GM12878 (cell line): ENCODE measurements around the gene TTLL11. TPM values are rescaled to one million over a fixed set of nuclear protein-coding genes. Genes with fewer than 3 reads are reported as not detected.

Experiments
- ATAC-seq: fragments of 200-7000 bp; cut with Tn5 transposase; 3 replicates; pipeline ENCODE4 v1.9.1; 2020; ENCODE audit warnings: mild to moderate bottlenecking, moderate library complexity
- BruUV-seq: library from RNA; stranded (reverse); fragments of 400-500 nt; replicated peaks from 2 replicates; lab custom pipeline; 2021; lab: Mats Ljungman, UMichigan
- CTCF ChIA-PET: fragments of 300-600 bp; sonication (Branson Sonifier 250); formaldehyde crosslinking; extraction: SDS; loops from one replicate; lab custom pipeline; 2021; ENCODE audit warnings: inconsistent platforms; lab: Yijun Ruan, JAX
- POLR2A ChIA-PET: fragments of 350-600 bp; formaldehyde crosslinking; extraction: SDS; loops from one replicate; lab custom pipeline; 2021; ENCODE audit warnings: inconsistent platforms; lab: Charles Lee
- RAD21 ChIA-PET: fragments of 300-600 bp; sonication (Branson Sonifier 250); formaldehyde crosslinking; loops from one replicate; lab custom pipeline; 2023; ENCODE audit warnings: antibody characterized with exemption; ENCODE audit not compliant: unreplicated experiment; lab: Charles Lee
- SMC1A ChIA-PET: fragments of 300-600 bp; sonication (Branson Sonifier 250); formaldehyde crosslinking; loops from one replicate; lab custom pipeline; 2023; ENCODE audit not compliant: unreplicated experiment, uncharacterized antibody; lab: Charles Lee
- DNase-seq: peaks from one replicate; pipeline ENCODE4 v3.0.0-alpha.2; 2011; ENCODE audit warnings: low read depth, low spot score
- FAIRE-seq: peaks from 3 replicates; lab custom pipeline; 2011; peaks lifted over from hg19 to GRCh38; lab: Jason Lieb, UNC
- H2AFZ ChIP-seq: 2 replicates; pipeline ENCODE4 v1.6.0; 2011; ENCODE audit warnings: low read depth, low read length, control low read depth; ENCODE audit not compliant: control insufficient read depth
- H3K27ac ChIP-seq: 2 replicates; pipeline ENCODE4 v1.5.1; 2011; ENCODE audit warnings: control low read depth; ENCODE audit not compliant: control insufficient read depth, insufficient read depth
- H3K27me3 ChIP-seq, 2 experiments: replicated peaks in 1 of 2; 2 replicates each; pipeline versions ENCODE4 v1.6.0 to v1.6.1; 2011; ENCODE audit warnings: low read length in 1 of 2; ENCODE audit not compliant: control insufficient read depth in 2 of 2, insufficient read depth in 2 of 2
- H3K36me3 ChIP-seq, 2 experiments: 2 replicates each; pipeline ENCODE4 v1.5.1; 2011; ENCODE audit warnings: low read length in 1 of 2; ENCODE audit not compliant: control insufficient read depth in 2 of 2, insufficient read depth in 2 of 2
- H3K4me1 ChIP-seq: 2 replicates; pipeline ENCODE4 v1.6.1; 2011; ENCODE audit warnings: mild to moderate bottlenecking, low read length, moderate library complexity, mixed read lengths; ENCODE audit not compliant: control insufficient read depth, insufficient read depth
- H3K4me2 ChIP-seq: 2 replicates; pipeline ENCODE4 v1.6.0; 2011; ENCODE audit warnings: control low read depth; ENCODE audit not compliant: control insufficient read depth, insufficient read depth
- H3K4me3 ChIP-seq: fragments of 200-600 bp; sonication (generic); 2 replicates; pipeline ENCODE4 v1.5.1; 2016
- H3K79me2 ChIP-seq: 2 replicates; pipeline ENCODE4 v1.6.0; 2011; ENCODE audit warnings: low read length; ENCODE audit not compliant: control insufficient read depth, insufficient read depth
- H3K9ac ChIP-seq: 2 replicates; pipeline ENCODE4 v1.8.0; 2011; ENCODE audit warnings: low read length, control low read depth, mixed read lengths; ENCODE audit not compliant: control insufficient read depth, insufficient read depth
- H3K9me3 ChIP-seq: replicated peaks from 3 replicates; pipeline ENCODE4 v1.5.1; 2011; ENCODE audit warnings: mild to moderate bottlenecking, low read length; ENCODE audit not compliant: control insufficient read depth, insufficient read depth
- H4K20me1 ChIP-seq: 2 replicates; pipeline ENCODE4 v1.6.0; 2011; ENCODE audit not compliant: control insufficient read depth, insufficient read depth
- CBX5 ChIP-seq: sonication (generic); IDR thresholded peaks from 2 replicates; pipeline ENCODE4 v1.6.1; 2016; ENCODE audit warnings: low read depth, moderate library complexity, mild to moderate bottlenecking, inconsistent platforms
- ELK1 ChIP-seq: IDR thresholded peaks from 2 replicates; pipeline ENCODE4 v1.6.1; 2012; ENCODE audit warnings: low read depth, low read length, improper control_type of control experiment
- EZH2 ChIP-seq: IDR thresholded peaks from 2 replicates; pipeline ENCODE4 v1.6.1; 2012; ENCODE audit warnings: low read depth, mild to moderate bottlenecking, control low read depth, inconsistent platforms, low read length, borderline replicate concordance; ENCODE audit not compliant: control insufficient read depth
- KAT2A ChIP-seq: conservative IDR thresholded peaks from 2 replicates; pipeline ENCODE4 v1.6.1; 2011; ENCODE audit warnings: low read depth, low read length; ENCODE audit not compliant: control insufficient read depth
- MEF2B ChIP-seq: fragments of 450-650 bp; IDR thresholded peaks from 2 replicates; pipeline ENCODE4 v1.6.1; 2018; ENCODE audit warnings: mild to moderate bottlenecking, moderate library complexity; ENCODE audit not compliant: partially characterized antibody, poor library complexity, severe bottlenecking
- MTA2 ChIP-seq: fragments of 450-650 bp; IDR thresholded peaks from 2 replicates; pipeline ENCODE4 v1.6.1; 2016; ENCODE audit warnings: low read depth, mild to moderate bottlenecking, moderate library complexity
- NFYB ChIP-seq: IDR thresholded peaks from 2 replicates; pipeline ENCODE4 v1.6.1; 2011; ENCODE audit warnings: low read depth, mild to moderate bottlenecking, low read length, improper control_type of control experiment, moderate library complexity; ENCODE audit not compliant: insufficient read depth
- RAD51 ChIP-seq: fragments of 450-650 bp; IDR thresholded peaks from 2 replicates; pipeline ENCODE4 v1.6.1; 2016; ENCODE audit warnings: moderate library complexity, mild to moderate bottlenecking, inconsistent platforms
- RUNX3 ChIP-seq: IDR thresholded peaks from 2 replicates; pipeline ENCODE4 v1.6.1; 2012; ENCODE audit warnings: low read length, inconsistent platforms
- SMARCA5 ChIP-seq: fragments of 450-650 bp; IDR thresholded peaks from 2 replicates; pipeline ENCODE4 v1.6.1; 2017; ENCODE audit warnings: mild to moderate bottlenecking
- SREBF1 ChIP-seq: IDR thresholded peaks from 2 replicates; pipeline ENCODE4 v1.6.1; 2012; ENCODE audit warnings: mild to moderate bottlenecking, low read length
- ZBED1 ChIP-seq: IDR thresholded peaks from 2 replicates; pipeline ENCODE4 v1.6.1; 2016; ENCODE audit warnings: borderline replicate concordance
- ZNF24 ChIP-seq: fragments of 450-650 bp; IDR thresholded peaks from 2 replicates; pipeline ENCODE4 v1.6.1; 2017; ENCODE audit warnings: antibody characterized with exemption, mild to moderate bottlenecking
- ZNF274 ChIP-seq: IDR thresholded peaks from one replicate; pipeline ENCODE4 v1.8.0; 2011; ENCODE audit not compliant: insufficient read length, insufficient read depth
- WGBS: methylation state at CpG from one replicate; pipeline ENCODE4 v1.1.6; 2016; ENCODE audit warnings: low lambda C conversion rate; ENCODE audit not compliant: insufficient replicate concordance, insufficient coverage; ENCODE audit errors: missing lambda C conversion rate; 5-methylcytosine and 5-hydroxymethylcytosine counted together
- in situ Hi-C: fragments of 300-500 bp; cut with MboI; formaldehyde crosslinking; loops from 9 replicates; pipeline ENCODE4 v1.14.3; 2018; ENCODE audit warnings: mixed read lengths
- intact Hi-C: fragments of 100-400 bp; cut with micrococcal nuclease; formaldehyde crosslinking; loops from one replicate; pipeline ENCODE4 v1.14.2; 2022; ENCODE audit not compliant: unreplicated experiment
- polyA plus RNA-seq, 11 experiments: library from polyadenylated mRNA; depleted of rRNA in 4 of 11; unstranded in 6 of 11; stranded (reverse) in 5 of 11; fragments of >200 nt; fragmentation: Nextera tagmentation in 4 of 11; fragmentation: Illumina TruSeq in 1 of 11; extraction: Ambion mirVana in 4 of 11; extraction: Trizol in 1 of 11; gene quantifications; 1 replicate in 1 of 11; 2 replicates in 10 of 11; pipeline versions ENCODE4 v1.2.1 to v1.2.3, GENCODE V29; 2011 to 2016; ENCODE audit warnings: inconsistent platforms in 2 of 11, missing spikeins in 2 of 11, low read depth in 1 of 11
- total RNA-seq, 4 experiments: library from RNA; depleted of rRNA in 3 of 4; stranded (reverse); fragments of >200 nt in 3 of 4; fragmentation: Illumina TruSeq in 1 of 4; extraction: Trizol in 1 of 4; gene quantifications; 2 replicates each; pipeline versions ENCODE4 v1.2.1 to v1.2.3, GENCODE V29; 2013 to 2021
- TF ChIP-seq, protein P1 (sequence below): fragments of 450-650 bp; IDR thresholded peaks from 2 replicates; pipeline ENCODE4 v1.6.1; 2017; ENCODE audit warnings: mild to moderate bottlenecking, moderate library complexity
- TF ChIP-seq, protein P2 (sequence below): IDR thresholded peaks from 2 replicates; pipeline ENCODE4 v1.6.1; 2012; ENCODE audit warnings: mild to moderate bottlenecking, low read depth, low read length

Gene TTLL11
- total and polyA plus RNA-seq, 10 of the 15 experiments (the other 5 are each of a cell fraction or from before 2014, with no cell fraction given): 1.2 to 3.7 (median 2.9) TPM

DNA sequence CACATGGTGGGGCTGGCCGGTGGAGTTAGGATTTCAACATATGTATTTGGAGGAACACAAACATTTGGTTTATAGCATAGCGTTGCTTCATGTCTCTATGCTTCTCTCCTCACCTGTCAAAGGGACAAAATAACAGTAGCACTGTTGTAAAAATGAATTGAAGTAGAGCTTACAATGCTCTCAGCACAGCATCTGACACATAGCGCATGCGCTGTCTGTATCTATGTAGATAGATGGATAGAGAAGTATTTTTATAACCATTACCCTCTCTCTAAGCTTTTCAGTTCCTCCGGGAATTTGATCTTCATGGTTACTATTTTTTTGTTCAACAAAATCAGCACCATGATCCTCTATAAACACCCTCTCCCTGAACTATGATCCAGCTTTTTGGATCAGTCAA is 166.0 kb downstream of the TTLL11 start:
- no peaks in the 10 kb centered on the region for H3K36me3 ChIP-seq
- POLR2A ChIA-PET: no interaction called here
- H3K4me2 ChIP-seq: no peak overlapping the region
- CTCF ChIA-PET: no interaction called here
- FAIRE-seq (no peak), DNase-seq (no peak), ATAC-seq (no peak)
- H3K9me3 ChIP-seq: no peaks in the 10 kb centered on the region
- in situ Hi-C loops: no loop called here
- H3K4me3 ChIP-seq: no peak overlapping the region
- no peaks in the 10 kb centered on the region for H3K79me2 ChIP-seq
- no peak overlapping the region for H2AFZ ChIP-seq
- H3K27ac ChIP-seq: no peak overlapping the region
- H3K4me1 ChIP-seq: no peaks in the 10 kb centered on the region; the same call in 1 of the 2 replicates
- RAD21 ChIA-PET: no interaction called here
- intact Hi-C loops: no loop called here
- BruUV-seq: no TSS peak
- SMC1A ChIA-PET: no interaction called here
- TF ChIP-seq ELK1: no peak
- TF ChIP-seq NFYB: no peak
- TF ChIP-seq MEF2B: no peak
- TF ChIP-seq EZH2: no peak
- TF ChIP-seq RUNX3: no peak
- no peak for TF ChIP-seq ZBED1
- TF ChIP-seq, protein P1, sequence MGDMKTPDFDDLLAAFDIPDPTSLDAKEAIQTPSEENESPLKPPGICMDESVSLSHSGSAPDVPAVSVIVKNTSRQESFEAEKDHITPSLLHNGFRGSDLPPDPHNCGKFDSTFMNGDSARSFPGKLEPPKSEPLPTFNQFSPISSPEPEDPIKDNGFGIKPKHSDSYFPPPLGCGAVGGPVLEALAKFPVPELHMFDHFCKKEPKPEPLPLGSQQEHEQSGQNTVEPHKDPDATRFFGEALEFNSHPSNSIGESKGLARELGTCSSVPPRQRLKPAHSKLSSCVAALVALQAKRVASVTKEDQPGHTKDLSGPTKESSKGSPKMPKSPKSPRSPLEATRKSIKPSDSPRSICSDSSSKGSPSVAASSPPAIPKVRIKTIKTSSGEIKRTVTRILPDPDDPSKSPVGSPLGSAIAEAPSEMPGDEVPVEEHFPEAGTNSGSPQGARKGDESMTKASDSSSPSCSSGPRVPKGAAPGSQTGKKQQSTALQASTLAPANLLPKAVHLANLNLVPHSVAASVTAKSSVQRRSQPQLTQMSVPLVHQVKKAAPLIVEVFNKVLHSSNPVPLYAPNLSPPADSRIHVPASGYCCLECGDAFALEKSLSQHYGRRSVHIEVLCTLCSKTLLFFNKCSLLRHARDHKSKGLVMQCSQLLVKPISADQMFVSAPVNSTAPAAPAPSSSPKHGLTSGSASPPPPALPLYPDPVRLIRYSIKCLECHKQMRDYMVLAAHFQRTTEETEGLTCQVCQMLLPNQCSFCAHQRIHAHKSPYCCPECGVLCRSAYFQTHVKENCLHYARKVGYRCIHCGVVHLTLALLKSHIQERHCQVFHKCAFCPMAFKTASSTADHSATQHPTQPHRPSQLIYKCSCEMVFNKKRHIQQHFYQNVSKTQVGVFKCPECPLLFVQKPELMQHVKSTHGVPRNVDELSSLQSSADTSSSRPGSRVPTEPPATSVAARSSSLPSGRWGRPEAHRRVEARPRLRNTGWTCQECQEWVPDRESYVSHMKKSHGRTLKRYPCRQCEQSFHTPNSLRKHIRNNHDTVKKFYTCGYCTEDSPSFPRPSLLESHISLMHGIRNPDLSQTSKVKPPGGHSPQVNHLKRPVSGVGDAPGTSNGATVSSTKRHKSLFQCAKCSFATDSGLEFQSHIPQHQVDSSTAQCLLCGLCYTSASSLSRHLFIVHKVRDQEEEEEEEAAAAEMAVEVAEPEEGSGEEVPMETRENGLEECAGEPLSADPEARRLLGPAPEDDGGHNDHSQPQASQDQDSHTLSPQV: no peak
- TF ChIP-seq SMARCA5: no peak
- no peak for TF ChIP-seq ZNF24
- TF ChIP-seq, protein P2, sequence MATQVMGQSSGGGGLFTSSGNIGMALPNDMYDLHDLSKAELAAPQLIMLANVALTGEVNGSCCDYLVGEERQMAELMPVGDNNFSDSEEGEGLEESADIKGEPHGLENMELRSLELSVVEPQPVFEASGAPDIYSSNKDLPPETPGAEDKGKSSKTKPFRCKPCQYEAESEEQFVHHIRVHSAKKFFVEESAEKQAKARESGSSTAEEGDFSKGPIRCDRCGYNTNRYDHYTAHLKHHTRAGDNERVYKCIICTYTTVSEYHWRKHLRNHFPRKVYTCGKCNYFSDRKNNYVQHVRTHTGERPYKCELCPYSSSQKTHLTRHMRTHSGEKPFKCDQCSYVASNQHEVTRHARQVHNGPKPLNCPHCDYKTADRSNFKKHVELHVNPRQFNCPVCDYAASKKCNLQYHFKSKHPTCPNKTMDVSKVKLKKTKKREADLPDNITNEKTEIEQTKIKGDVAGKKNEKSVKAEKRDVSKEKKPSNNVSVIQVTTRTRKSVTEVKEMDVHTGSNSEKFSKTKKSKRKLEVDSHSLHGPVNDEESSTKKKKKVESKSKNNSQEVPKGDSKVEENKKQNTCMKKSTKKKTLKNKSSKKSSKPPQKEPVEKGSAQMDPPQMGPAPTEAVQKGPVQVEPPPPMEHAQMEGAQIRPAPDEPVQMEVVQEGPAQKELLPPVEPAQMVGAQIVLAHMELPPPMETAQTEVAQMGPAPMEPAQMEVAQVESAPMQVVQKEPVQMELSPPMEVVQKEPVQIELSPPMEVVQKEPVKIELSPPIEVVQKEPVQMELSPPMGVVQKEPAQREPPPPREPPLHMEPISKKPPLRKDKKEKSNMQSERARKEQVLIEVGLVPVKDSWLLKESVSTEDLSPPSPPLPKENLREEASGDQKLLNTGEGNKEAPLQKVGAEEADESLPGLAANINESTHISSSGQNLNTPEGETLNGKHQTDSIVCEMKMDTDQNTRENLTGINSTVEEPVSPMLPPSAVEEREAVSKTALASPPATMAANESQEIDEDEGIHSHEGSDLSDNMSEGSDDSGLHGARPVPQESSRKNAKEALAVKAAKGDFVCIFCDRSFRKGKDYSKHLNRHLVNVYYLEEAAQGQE: no peak
- no peak for TF ChIP-seq RAD51
- TF ChIP-seq ZNF274: no peak
- TF ChIP-seq KAT2A: no peak
- no peak for TF ChIP-seq CBX5
- no peak for TF ChIP-seq SREBF1
- TF ChIP-seq MTA2: no peak
- TF ChIP-seq, all 136 proteins: peak for 0
- no peak overlapping the region for H3K9ac ChIP-seq
- no peaks in the 10 kb centered on the region for H4K20me1 ChIP-seq
- 82% methylated on average over 5 of the region's 5 CpGs for WGBS
- no peaks in the 10 kb centered on the region; a peak in 1 of 4 replicates for H3K27me3 ChIP-seq
